ES-I3 (cell line): ENCODE results near the gene STRA8.

Source experiments
- H3K36me3 ChIP-seq: 2 replicates; pipeline ENCODE4 v1.6.1; 2013; ENCODE audit warnings: mild to moderate bottlenecking, low read length, control low read depth, moderate library complexity; ENCODE audit not compliant: insufficient read depth
- H3K4me1 ChIP-seq: 2 replicates; pipeline ENCODE4 v1.6.1; 2013; ENCODE audit warnings: mild to moderate bottlenecking, control low read depth, low read length; ENCODE audit not compliant: insufficient read depth
- H3K9ac ChIP-seq: 2 replicates; pipeline ENCODE4 v1.6.1; 2013; ENCODE audit warnings: low read depth, mild to moderate bottlenecking, low read length, moderate library complexity
- H3K9me3 ChIP-seq: 2 replicates; pipeline ENCODE4 v1.6.1; 2013; ENCODE audit warnings: mild to moderate bottlenecking, low read length, moderate library complexity; ENCODE audit not compliant: control insufficient read depth, insufficient read depth

The STRA8 gene, protein sequence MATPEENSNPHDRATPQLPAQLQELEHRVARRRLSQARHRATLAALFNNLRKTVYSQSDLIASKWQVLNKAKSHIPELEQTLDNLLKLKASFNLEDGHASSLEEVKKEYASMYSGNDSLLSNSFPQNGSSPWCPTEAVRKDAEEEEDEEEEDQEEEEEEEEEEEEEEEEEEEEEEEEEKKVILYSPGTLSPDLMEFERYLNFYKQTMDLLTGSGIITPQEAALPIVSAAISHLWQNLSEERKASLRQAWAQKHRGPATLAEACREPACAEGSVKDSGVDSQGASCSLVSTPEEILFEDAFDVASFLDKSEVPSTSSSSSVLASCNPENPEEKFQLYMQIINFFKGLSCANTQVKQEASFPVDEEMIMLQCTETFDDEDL

DNA sequence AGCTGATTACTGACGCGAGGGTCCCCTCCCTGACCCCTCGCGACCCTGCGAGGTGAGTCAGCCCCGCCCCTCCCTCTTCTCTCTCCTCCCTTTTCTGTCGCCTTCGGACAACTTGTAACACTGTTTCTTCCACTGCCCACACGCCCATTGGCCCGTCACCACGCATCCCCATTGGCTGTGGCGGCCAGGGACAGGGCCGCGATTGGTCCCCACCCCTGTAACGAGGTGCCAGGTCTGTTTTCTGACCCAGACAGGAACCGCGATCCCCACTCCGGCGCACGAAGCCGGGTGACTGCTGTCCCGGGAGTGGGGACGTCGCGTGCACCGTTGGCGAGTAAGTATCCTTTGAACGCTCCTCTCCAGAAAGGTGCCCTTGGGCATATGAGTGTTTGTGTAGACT is at the start of gene STRA8:
Gene STRA8, plus strand, starts transcription at position 269 of the 400 bp plus-strand sequence. CDS start 6,687 bp downstream, outside the sequence.
- Histone ChIP-seq H3K9me3 (no peaks in the 10 kb centered on the region), H3K9ac (no peak within 1 kb of the TSS), H3K36me3 (no peaks in the 10 kb centered on the region), H3K4me1 (no peaks in the 10 kb centered on the region)

DNA sequence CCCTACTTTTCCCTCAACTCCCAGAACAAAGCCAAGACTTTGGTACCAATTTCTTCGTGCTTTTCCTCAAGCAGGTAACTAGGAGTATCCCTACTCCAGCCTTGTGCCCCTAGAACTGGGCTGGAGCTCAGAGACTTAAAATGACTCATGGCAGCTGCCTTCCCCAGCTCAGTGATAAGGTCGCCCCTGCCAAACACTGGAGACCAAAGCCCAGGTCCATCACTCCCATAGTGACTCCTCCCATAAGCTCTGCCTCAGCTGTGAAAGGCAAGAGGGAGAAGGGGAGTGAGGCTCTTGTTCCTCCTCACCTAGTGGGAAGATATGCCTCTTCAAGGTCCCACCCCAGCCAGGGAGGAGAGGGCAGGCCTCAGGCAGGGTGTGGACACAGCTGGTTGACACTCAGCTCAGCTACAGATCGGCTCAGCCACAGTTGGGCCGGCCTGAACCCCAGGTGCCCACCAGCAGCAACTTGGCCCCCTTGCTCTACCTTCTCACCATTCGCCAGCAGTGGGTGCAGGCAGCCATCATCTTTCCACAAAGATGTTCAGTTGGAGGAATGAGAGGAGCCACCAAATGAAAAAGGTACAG is 49.3 kb upstream of the STRA8 start:
- Histone ChIP-seq H3K4me1 (no peaks in the 10 kb centered on the region), H3K36me3 (peaks cover 8% of the 10 kb centered on the region; the same call in 1 of the 2 replicates), H3K9ac (no peak overlapping the region), H3K9me3 (peaks cover 18% of the 10 kb centered on the region)

DNA sequence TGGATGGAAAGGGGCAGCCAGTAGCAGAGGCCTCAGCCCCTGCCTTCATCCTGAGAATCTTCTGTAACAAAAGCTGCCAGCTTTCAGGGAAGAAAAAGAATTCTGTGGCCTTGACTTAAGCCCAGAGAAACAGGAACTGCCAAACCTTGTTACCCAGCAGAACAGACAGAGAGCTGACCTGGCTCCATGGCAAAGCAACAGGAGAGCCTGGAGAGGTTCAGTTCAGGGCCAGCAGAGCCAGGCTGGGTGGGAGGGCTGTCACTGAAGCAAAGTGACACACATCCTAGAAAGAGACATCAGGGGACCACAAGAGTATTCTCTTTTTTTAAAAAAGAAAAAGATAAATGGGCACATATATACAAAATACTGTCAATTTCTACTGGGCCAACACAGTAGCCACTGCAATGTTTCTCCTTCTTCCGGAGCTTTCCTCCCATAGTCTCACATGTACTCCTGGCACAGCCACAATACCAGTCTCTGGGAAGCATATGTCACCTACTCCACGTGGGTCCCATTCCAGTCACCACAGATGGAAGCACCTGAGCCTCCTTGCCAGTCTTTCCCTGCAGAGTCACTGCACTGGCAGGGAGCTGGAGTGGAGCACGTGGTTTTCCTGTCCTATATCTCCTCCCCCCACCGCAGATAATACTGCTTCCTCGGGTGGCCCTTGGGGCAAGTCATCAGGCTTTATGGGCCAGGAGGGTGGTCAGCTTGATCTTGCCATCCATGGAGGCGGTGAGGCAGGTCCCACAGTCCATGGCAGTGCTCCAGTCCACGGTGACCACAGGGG is 48.0 kb upstream of the STRA8 start:
- H3K4me1 ChIP-seq = no peaks in the 10 kb centered on the region
- peaks cover 3% of the 10 kb centered on the region; the same call in 1 of the 2 replicates for H3K36me3 ChIP-seq
- no peak overlapping the region for H3K9ac ChIP-seq
- H3K9me3 ChIP-seq = peaks cover 14% of the 10 kb centered on the region

GRCh38 chr7:135186261-135186540 is 47.4 kb upstream of the STRA8 start:
- H3K9ac ChIP-seq = no peak overlapping the region
- H3K4me1 ChIP-seq = no peaks in the 10 kb centered on the region
- peaks cover 9% of the 10 kb centered on the region for H3K9me3 ChIP-seq
- peaks cover 3% of the 10 kb centered on the region; the same call in 1 of the 2 replicates for H3K36me3 ChIP-seq

GRCh38 chr7:135186841-135187253 is 46.8 kb upstream of the STRA8 start:
- no peak overlapping the region for H3K9ac ChIP-seq
- peaks cover 3% of the 10 kb centered on the region; the same call in 1 of the 2 replicates for H3K36me3 ChIP-seq
- no peaks in the 10 kb centered on the region for H3K4me1 ChIP-seq
- peaks cover 2% of the 10 kb centered on the region for H3K9me3 ChIP-seq

GRCh38 chr7:135188298-135188984 is 45.2 kb upstream of the STRA8 start:
- H3K4me1 ChIP-seq = no peaks in the 10 kb centered on the region; the same call in 1 of the 2 replicates
- H3K9ac ChIP-seq = no peak overlapping the region
- H3K36me3 ChIP-seq = peaks cover 3% of the 10 kb centered on the region; the same call in 1 of the 2 replicates
- no peaks in the 10 kb centered on the region for H3K9me3 ChIP-seq

- no peaks in the 10 kb centered on the region; the same call in 1 of the 2 replicates for H3K4me1 ChIP-seq
- H3K9ac ChIP-seq = no peak overlapping the region
- H3K9me3 ChIP-seq = no peaks in the 10 kb centered on the region
- H3K36me3 ChIP-seq = peaks cover 3% of the 10 kb centered on the region; the same call in 1 of the 2 replicates
Observed at GRCh38 chr7:135189221-135189662, 44.4 kb upstream of the STRA8 start.

GRCh38 chr7:135189961-135190360 is 43.7 kb upstream of the STRA8 start:
- Histone ChIP-seq H3K9ac (no peak overlapping the region), H3K36me3 (peaks cover 3% of the 10 kb centered on the region; the same call in 1 of the 2 replicates), H3K9me3 (no peaks in the 10 kb centered on the region), H3K4me1 (no peaks in the 10 kb centered on the region; the same call in 1 of the 2 replicates)

- no peaks in the 10 kb centered on the region for H3K9me3 ChIP-seq
- no peaks in the 10 kb centered on the region; the same call in 1 of the 2 replicates for H3K4me1 ChIP-seq
- H3K36me3 ChIP-seq = no peaks in the 10 kb centered on the region; the same call in 1 of the 2 replicates
- no peak overlapping the region for H3K9ac ChIP-seq
Observed at GRCh38 chr7:135190703-135191102, 42.9 kb upstream of the STRA8 start.

DNA sequence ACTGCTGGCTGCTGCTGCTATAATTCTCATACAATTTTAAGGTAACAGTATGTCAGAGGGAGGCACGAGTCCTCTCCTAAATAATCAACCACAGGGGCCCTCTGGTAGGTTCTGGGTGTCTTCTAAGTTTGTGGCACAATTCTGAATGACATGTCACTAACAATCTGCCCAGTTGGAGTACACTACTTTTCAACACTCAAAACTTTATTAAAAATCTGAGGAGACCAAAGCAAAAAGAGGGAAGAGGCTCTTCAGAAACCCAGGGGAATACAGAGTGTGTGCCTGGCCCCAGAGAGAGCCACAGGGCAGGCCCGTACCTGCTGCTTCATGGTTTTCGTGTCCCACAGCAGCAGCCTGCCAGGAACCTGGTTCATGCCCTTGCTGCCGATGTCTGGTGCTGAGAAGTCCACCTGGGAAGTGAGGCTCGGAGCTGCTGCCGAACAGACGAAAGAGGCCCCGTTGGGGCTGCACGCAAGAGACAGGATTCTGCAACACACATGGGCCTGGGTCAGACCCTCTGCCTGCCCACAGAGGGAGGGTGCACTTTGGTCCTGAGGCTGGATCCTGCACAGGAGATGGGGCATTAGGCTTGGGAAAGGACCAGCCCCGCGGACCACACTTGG is 40.6 kb upstream of the STRA8 start:
- Histone ChIP-seq H3K36me3 (0 out of 2 replicates have a peak, but pooled peaks cover 5% of the 10 kb centered on the region), H3K9ac (no peak overlapping the region), H3K4me1 (no peaks in the 10 kb centered on the region; the same call in 1 of the 2 replicates), H3K9me3 (no peaks in the 10 kb centered on the region)

GRCh38 chr7:135193615-135194081 is 40.0 kb upstream of the STRA8 start:
- no peak overlapping the region for H3K9ac ChIP-seq
- no peaks in the 10 kb centered on the region; the same call in 1 of the 2 replicates for H3K4me1 ChIP-seq
- no peaks in the 10 kb centered on the region for H3K9me3 ChIP-seq
- H3K36me3 ChIP-seq = 0 out of 2 replicates have a peak, but pooled peaks cover 5% of the 10 kb centered on the region

DNA sequence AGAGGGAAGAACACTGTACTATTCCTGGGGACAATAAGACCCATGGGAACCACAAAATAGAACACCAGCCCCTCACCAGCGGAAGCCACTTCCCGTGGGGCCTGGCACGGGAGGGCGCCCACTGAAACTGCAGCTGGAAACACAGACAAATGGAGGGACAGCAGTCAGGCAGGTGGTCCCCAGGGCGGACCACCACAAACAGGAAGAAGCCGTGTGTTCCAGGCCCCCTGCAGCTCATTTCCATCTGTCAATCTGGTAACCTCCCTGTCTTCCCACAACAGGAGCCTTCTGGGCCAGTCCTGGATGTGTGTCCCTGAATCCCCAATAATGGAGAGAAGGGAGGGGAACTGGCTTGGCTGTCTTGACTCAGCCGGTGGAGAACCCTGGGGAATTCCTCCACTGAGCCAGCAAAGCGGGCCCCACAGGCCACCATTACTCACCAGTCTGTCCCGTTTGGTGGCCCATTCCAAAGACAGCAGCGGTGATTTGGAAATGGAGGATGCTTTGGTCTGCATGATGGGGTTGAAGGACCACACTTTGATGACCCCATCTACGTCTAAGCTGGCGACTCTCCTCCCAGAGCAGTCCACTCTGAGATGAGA is 39.0 kb upstream of the STRA8 start:
- no peaks in the 10 kb centered on the region for H3K9me3 ChIP-seq
- H3K36me3 ChIP-seq = 0 out of 2 replicates have a peak, but pooled peaks cover 5% of the 10 kb centered on the region

GRCh38 chr7:135195156-135195555 is 38.5 kb upstream of the STRA8 start:
- H3K36me3 ChIP-seq = 0 out of 2 replicates have a peak, but pooled peaks cover 5% of the 10 kb centered on the region
- H3K9ac ChIP-seq = no peak overlapping the region
- peaks cover 7% of the 10 kb centered on the region for H3K4me1 ChIP-seq
- no peaks in the 10 kb centered on the region for H3K9me3 ChIP-seq

More for the DNA sequence above, 39.0 kb upstream of the STRA8 start:
- Histone ChIP-seq H3K4me1 (peaks cover 3% of the 10 kb centered on the region), H3K9ac (no peak overlapping the region)
